ENCODE data around the gene ZNF362.

The ZNF362 gene

GRCh38 chr1:33343539-33343938 is 87.2 kb downstream of the ZNF362 start:
- DNase-seq (ENCODE audit: low read depth, low spot score), result no peak

DNA sequence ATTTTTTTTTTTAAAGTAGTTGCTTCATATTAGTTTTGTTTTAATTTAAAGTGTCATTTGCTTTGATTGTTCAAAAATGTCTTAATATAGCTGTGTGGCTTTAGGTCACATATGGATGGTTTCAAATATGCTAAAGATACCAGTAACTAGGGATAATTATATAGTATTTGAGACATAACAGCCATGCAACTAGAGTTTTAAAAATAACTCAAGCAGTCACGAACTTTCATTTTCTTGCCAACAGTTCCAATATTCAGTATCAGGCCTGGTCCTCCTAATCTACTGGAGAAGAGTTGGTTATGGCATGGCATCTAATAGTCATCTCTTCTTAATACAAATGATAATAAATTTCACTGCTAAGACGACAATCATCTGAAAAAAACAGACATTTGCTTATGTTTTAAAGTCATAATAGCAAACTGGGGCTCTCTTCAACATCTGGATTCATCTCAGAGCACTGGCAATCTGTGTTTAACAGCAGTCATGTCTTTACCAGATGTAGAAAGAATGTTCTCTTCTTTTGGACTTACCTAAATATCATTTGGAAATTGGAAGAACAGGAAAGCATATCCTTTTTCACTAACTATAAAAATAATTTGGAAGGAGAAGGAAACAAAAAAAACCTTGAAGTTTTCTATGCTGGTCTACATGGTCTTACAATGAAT is 88.7 kb downstream of the ZNF362 start:
- no peak for DNase-seq (ENCODE audit: low read depth, low spot score)

DNA sequence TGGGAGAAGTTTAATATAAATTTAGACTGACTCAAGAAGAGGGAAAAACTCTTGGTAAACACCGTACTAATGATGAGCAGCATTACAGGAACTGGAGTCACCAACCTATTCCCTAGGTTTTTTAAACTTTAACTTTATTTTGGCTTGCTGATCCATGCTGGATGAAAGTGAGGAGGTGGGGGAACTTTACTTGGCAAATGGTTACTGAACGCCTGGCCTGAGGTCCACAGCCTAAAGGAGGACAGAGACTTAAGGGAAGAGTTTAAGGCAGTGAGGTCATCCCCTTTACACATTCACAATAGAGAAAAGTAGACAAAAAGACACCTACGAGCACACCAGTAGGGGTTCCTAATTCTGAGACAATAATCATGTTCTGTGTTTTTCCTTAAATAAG is 90.2 kb downstream of the ZNF362 start:
- DNase-seq (ENCODE audit: low read depth, low spot score), result no peak

DNA sequence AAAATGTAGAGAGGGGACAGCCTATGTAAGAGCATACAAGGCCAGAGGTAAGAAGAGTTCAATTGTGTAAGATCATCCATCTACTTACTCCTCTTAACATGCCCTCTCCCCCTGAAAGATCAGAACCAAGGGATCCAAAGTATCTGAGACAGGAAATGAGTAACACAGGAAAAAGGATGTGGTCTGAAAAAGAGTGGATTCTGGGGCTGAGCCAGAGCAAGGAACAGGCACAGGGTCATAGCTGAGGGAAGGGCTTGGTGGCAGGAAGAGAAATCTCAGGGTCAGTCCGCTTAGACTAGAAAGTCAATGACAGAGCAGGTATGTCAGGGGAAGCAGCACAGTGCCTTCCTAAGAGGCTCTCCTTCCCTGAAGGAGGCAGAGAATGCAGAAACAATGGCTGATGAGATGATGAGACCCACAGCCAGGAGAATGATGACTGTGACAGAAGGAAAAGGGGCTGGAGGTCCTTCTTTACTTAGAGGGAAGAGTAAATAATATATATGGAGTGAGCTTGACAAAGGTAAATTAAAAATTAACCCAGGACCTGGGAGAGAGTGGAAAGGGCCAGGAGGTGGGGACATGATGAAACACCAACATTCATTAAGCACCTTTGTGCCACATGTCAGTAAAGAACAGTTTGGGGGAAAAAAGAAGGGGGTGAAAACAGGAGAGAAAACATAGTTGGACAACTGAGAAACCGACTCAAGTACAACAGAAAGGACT is 90.8 kb downstream of the ZNF362 start:
- no peak for DNase-seq (ENCODE audit: low read depth, low spot score)

DNA sequence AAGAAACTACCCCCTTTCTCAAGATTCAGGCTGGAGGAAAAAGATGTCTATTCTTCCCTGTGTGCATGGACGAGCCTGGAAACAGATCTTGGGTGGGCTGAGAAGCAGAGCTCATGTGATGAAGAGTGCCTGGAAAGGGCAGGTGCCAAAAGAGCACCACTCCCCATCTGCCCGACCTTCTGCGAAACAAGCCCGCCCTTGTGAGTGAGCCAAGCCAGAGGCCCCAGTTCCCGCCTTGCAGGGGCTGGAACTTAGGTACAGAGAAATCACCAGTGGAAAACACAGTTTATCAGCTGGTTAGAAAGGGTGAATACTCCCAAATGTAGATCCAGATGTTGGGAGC is 91.3 kb downstream of the ZNF362 start:
- DNase-seq (ENCODE audit: low read depth, low spot score), result no peak

GRCh38 chr1:33348194-33348593 is 91.9 kb downstream of the ZNF362 start:
- no peak for DNase-seq (ENCODE audit: low read depth, low spot score)

- DNase-seq (ENCODE audit: low read depth, low spot score), result no peak
Measured at GRCh38 chr1:33348676-33349080, 92.4 kb downstream of the ZNF362 start.

- DNase-seq (ENCODE audit: low read depth, low spot score), result no peak
Measured at GRCh38 chr1:33349081-33349759, 92.9 kb downstream of the ZNF362 start.

GRCh38 chr1:33349778-33350610 is 93.7 kb downstream of the ZNF362 start:
- DNase-seq (ENCODE audit: low read depth, low spot score), result no peak

Measured in brain pericyte (primary cell).